Loucy (cell line): ENCODE data around the gene NECAP2.

ENCODE experiments used
- EZH2phosphoT487 ChIP-seq: fragments of 200-600 bp; IDR thresholded peaks from 2 replicates; pipeline ENCODE4 v1.6.1; 2018; ENCODE audit warnings: antibody characterized with exemption, mild to moderate bottlenecking, moderate library complexity, borderline replicate concordance
- TF ChIP-seq, protein P1 (sequence below): fragments of 200-600 bp; sonication (generic); conservative IDR thresholded peaks from 2 replicates; pipeline ENCODE4 v1.5.1; 2014; ENCODE audit warnings: mild to moderate bottlenecking, antibody characterized with exemption, low read length

- TF ChIP-seq, protein P1, sequence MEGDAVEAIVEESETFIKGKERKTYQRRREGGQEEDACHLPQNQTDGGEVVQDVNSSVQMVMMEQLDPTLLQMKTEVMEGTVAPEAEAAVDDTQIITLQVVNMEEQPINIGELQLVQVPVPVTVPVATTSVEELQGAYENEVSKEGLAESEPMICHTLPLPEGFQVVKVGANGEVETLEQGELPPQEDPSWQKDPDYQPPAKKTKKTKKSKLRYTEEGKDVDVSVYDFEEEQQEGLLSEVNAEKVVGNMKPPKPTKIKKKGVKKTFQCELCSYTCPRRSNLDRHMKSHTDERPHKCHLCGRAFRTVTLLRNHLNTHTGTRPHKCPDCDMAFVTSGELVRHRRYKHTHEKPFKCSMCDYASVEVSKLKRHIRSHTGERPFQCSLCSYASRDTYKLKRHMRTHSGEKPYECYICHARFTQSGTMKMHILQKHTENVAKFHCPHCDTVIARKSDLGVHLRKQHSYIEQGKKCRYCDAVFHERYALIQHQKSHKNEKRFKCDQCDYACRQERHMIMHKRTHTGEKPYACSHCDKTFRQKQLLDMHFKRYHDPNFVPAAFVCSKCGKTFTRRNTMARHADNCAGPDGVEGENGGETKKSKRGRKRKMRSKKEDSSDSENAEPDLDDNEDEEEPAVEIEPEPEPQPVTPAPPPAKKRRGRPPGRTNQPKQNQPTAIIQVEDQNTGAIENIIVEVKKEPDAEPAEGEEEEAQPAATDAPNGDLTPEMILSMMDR = no peak
- TF ChIP-seq EZH2phosphoT487 = no peak
Measured at GRCh38 chr1:16445052-16445451, 4.5 kb downstream of the NECAP2 start.
